NCI-H1436 (cell line): ENCODE data around the gene CALM1.
A peak's percentile ranks its signal among the peaks of the same experiment; 100 is the strongest.
"Not testable (repeated sequence)": the region's sequence is repeated elsewhere in the genome, so short reads cannot be mapped to it uniquely, and the experiment has no call there.

Source experiments
- DNase-seq: peaks from one replicate; lab custom pipeline; 2025; lab: John Stamatoyannopoulos, UW

CALM1 gene

DNA sequence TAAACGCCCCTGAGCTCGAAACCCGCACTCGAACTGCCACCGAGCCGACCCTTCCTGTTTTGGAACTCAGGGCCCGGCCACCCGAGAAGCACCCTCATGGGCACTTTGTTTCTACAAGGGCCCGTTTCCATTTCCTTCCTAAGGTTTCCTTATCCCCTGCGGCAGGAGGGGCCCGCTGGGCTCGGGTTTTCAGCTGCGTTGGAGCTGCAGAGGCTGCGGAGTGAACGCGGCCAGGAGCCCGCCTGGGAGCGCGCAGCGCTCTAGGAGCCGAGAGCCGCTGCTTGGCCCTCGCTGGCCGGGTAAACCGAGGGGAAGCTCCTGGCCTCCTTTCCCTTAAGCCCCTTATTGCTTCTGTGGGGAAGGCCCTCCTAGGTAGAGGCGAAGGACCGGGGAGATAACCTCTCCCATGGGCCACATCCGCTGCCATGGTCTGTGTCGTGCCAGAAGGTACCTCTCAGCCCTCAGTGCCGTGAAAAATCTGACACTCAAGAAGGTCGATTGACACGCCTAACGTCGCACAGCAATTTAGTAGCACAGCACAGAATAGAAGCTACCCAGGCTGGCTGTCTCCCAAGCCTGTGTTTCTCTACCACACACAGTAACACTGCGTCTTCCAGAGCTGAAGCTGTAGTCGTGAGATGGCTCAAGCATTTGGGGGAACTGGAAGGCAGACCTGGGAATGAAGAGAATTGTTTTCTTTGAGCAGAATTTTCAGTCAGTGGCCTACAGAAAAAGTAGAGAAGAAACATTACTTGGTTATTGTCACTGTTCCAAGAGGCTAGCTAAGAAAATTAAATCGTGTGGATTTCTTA is 12.9 kb upstream of the CALM1 start:
- DNase-seq = peak; percentile 52

DNA sequence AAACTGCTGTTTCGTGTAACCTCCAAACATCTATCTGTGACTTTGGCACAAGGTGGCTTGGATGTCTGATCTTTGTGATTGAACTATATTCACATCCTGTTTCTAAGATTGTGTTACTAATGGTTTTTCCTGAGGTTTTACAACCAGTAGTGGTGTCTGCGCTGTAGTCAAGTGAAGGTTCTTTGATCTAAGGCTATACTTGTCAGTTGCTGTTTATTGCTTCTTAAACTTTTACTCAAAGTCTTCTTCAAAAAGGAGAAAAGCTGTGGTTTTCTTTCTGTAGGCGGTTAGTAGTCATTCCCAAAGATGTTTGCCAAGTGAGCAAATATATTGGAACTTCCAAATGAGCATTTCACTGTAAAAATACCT is 12.3 kb upstream of the CALM1 start:
- DNase-seq = no peak

DNA sequence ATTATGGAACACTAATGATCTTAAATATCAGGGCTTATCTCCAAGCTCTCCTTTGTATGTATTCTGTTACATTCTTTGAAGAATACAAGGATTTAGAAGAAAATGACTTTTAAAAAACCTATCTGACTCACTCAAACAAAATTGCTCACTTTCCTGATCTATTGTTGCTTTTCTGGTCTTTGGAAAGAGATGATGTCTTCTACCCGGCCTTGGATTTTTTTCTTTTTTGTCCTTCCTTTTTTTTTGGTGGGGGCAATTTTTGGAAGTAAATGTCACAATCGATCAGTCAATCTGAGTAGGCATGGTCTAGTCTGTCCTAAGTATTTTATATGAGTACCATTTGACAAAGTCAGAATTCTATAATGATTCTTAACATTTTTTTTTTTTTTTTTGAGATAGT is 10.5 kb upstream of the CALM1 start:
- DNase-seq = no peak

DNA sequence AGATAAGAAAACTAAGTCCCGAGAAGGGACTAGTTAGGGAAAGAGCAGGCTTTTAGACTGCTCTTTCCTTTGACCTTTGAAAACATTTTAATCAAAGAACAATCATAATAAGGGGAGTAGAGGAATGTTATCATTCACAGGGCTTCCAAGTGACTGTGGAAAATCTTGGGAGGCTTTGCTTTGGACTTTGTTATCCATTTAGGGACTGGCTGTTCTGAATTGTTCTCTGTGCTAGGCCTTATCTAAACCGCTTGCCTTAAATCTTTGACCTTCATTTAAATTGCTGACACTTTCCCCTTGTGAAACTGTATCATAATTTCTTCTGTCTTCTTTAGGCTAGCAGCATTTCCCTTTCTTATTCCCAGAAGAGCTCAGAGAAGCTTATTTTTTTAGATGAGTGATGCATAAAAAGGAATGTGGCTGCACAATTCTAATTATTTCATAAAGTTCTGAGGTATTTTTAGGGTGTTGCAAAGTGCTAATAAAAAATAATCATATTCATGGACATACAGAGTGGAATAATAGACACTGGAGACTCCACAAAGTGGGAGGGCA is 9.5 kb upstream of the CALM1 start:
- DNase-seq = no peak

DNA sequence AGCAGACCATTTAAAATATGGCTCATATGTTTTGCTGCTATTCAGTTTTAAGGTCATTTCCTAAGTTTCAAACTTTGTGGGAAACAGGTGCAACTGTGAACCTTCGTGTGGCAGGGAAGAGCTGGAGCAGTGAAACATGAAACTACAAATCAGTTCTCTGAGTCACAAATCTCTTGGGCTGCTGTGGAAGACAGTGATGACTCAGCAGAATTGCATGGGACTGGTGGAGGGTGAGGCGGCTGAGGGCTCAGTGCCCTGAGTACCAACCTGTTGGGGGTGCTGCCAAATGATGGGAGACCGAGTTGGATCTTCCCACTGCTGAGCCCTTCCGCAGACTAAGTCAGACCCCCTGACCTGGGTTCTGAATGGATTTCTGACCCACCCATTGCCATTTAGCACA is 8.4 kb upstream of the CALM1 start:
- DNase-seq = no peak

DNA sequence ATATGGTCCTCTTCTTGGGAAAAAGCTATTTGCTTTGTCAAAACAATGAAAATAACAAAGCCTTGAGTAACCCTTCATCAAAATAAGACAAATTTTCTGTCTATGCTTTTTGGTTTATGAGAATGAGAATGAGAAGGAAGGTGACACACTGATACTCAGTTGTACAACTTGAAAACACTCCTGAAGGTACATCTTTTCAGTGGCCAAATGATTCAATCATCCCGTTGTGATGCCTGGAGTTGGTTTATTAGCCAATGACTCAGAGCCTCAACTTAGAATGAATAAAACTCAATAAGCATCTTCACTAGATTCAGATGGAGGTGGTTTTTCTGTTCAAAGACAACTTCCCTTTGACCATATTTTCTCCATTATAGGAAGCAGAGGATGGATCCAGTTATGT is 7.8 kb upstream of the CALM1 start:
- no peak for DNase-seq

DNA sequence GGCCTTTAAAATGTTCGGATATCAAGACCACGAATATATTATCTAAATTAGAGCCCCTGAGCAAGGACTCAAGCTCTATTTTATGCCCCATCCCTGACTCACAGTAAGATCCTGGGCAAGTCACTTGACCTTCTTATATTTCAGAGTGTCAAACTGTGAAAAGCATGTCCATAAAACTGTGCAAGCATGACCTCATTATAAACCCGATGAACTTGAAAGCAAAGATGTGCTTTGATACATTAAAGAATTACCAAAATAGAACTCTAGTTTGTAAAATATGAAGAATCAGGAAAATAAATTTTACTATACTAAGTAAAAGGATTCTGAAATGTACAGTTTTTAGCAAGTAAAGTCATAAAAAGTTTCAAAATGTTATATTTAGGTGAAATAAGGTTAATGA is 2.9 kb upstream of the CALM1 start:
- no peak for DNase-seq

DNA sequence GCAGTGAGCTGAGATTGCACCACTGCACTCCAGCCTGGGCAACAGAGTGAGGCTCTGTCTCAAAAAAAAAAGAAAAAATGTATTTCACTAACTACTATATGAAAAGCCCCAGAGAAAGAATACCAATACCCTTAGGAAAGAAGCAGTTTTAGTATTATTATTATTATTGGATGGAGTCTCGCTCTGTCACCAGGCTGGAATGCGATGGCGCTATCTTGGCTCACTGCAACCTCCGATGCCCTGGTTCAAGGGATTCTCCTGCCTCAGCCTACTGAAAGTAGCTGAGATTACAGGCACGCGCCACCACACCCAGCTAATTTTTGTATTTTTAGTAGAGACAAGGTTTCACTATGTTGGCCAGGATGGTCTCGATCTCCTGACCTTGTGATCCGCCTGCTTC is 2.0 kb upstream of the CALM1 start:
- not testable (repeated sequence) for DNase-seq

DNA sequence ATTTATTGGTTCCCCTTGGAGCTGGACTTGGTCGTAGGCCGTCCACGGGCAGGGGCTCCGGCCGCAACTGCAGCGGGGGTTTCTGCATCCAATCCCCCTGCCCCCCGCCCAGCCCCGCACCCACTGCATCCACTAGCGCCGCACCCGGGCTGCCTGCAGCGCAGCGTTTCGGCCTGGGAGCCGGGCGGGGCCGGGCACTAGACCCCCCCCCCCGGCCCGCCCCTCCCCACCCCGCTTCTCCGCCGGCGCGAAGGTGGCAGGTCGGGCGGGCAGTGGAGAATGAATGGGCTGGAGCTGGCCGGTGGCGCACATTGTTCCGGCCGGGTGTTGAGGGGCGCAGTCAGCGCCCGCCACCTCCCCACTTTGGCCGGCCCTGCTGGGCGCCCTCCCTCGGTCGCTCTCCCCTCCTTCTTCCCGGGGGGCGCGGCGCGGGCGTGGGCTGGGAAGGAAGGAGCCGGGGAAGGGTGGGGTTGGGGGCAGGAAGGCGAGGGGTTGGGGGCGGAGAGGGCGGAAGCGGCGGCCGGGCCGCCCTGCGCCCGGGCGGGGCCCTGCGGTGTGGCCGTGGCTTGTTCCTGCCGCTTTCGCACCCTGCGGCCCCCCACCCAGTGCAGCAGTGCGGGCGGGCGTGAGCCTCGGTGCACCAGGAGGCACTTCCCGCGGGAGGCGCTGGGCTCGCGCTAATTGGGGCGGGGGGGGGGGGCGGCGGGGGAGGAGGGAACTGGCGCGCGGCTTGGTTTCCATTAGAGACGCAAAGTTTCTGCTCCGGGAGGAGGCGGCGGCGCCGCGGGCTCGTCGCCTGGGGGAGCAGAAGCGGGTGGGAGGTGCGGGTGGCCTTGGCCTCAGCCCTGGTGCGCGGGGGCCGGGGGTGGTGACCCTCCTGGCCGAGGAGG is 841 bp downstream of the CALM1 start:
- peak; percentile 30 for DNase-seq

DNA sequence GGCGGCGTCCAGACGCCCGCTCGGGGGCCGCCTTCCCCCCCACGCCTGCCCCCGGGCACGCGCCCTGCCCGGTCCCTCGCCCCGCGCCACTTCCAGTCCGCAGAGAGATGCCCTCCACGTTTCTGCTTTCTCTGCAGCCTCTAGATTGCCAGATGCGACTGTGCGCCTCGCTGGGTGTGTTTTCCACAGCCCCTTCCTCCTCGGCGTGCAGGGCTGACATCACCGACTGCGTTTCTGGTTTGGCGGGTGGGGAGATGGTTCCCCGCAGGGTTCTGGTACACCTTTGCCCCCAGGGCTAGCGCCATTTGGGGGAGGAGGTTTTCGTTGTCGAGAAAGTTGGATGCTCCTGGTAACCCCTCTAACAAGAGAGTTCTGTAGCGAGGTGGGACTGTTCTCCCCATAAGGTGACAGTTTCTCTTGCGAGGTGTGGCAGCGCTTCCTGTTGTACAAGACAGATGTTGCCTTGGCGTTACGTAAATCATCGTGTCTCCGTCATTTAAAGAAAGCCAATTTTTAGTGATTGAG is 1.5 kb downstream of the CALM1 start:
- peak; percentile 23 for DNase-seq

DNA sequence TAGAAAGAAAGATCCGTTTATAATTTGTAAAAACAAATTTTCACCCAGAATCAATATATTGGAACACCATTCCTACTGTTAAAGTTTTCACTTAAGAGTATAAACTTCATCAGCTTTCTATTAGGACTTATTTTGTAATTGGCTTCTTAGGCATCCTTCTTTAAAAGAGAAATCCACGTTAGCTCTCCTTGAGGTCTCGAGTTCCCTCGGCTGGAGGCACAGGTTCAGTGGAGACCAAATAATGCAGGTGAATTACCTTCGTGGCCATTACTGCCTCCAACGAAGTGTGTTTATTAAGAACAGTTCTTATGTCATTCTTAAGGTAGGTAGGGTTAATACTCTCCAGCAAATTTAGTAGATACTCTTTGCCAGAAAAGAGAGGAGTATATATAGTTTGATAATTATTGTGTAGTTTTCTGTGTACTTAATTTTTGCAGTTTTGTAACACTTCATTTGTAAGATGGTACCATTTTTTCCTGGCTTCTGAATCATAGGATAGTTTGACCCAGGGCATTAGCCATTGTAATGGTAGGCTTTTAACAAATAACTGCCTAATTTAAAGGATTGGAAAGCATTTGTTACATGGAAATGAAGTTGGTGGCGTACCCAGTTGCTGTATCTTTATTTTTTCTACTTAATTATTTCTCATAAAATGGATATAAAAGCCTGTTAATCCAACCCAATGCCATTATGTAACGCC is 2.2 kb downstream of the CALM1 start:
- DNase-seq = no peak

DNA sequence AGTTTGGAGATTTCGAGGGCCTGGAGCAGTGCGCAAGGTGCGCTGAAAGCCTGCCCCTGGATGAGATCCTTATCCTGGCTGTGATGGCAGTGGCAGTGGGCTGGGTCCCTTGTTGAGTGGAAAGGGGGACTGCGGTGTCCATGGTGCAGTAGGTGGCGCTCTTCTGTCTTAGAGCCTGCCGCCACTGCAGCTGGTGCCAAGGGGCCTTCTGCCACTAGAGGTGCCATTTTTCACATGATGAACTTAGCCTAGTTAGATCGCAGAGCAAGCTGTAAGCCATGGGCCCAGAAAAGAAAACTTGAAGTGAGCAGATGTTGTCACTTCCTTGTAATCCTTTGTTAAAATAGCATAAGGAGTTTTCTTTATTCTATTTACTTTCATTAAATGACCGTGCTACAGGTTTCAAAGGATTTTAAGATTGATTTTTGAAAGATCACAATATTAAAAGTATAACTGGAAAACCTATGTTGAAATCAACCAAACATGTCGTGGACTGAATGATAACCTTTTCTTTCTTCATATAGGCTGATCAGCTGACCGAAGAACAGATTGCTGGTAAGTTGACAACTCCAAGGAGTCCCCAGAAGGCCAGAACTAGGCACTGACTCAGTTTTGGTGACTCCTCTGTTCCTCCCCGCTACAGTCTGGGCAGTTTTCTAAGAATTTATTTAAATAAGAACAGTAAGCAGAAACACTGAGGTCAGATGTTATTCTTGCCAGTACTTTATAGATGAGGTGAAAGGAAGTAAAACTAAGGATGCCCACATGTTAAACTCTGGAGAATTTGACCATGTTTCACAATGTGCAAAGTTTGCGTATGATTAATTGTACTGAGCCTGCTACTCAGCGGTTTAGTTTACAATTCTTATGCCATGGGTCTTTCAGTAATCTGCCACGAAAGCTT is 3.0 kb downstream of the CALM1 start:
- peak; percentile 91 for DNase-seq

DNA sequence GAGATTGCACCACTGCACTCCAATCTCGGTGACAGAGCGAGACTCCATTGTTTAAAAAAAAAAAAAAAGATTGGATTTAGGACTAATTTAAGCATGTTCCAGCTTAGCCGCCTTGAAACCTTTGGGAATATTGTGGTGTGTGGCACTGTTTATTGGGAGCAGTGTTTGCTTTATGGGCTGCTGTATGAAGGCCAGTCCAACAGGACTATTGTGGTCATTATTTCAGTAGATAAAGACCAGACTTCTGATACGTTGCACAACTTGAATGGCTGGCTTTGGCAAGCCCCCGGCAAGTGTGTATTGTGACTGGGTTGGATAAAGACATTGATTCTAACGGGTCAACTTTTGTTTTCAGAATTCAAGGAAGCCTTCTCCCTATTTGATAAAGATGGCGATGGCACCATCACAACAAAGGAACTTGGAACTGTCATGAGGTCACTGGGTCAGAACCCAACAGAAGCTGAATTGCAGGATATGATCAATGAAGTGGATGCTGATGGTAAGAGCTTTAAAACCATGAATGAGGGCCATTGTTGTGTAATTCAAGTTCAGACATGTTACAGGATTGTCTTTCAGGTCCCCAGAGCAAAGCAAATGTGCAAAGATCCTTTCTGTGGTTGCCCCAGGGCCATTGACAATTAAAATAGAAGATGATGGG is 4.2 kb downstream of the CALM1 start:
- no peak for DNase-seq

DNA sequence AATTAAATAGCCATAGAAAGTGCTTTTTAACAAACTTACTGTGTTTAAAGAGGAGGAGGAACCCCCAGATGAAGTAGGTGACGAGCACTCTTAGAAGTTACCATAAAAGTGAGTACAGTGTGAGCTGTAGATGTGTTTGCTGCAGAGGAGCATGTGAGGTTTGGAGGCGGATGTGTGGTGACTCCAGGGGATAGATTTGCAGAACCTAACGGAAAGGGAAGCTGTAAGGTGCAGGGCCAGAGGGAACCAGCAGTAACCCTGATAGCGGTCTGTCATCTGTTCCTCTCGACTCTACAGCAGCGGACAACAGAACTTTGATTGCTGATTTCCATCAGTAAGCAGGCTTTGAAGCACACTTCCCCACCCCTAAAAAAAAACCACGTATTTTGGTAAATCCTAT is 5.2 kb downstream of the CALM1 start:
- no peak for DNase-seq

DNA sequence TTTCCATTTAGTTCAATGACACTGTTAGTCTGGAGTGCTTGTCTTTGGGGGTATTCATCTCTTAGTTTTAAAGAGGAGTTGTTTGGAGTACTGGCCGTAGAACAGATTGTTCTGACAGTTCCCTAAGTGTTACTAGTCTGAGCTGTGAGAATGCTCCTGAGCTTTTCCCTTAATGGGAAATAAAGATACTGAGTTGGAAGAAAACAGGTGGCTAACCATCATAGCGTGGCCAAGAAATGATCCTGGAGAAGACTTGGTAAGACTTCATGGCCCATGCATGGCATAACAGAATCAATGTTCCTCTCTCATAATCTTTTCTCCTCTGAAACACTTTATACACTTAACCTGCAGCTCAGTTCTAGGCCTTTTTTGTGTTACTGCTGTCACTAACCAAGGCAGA is 6.2 kb downstream of the CALM1 start:
- no peak for DNase-seq

DNA sequence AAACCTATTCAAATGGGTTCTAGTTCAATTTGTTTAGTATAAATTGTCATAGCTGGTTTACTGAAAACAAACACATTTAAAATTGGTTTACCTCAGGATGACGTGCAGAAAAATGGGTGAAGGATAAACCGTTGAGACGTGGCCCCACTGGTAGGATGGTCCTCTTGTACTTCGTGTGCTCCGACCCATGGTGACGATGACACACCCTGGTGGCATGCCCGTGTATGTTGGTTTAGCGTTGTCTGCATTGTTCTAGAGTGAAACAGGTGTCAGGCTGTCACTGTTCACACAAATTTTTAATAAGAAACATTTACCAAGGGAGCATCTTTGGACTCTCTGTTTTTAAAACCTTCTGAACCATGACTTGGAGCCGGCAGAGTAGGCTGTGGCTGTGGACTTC is 8.3 kb downstream of the CALM1 start:
- DNase-seq = no peak

DNA sequence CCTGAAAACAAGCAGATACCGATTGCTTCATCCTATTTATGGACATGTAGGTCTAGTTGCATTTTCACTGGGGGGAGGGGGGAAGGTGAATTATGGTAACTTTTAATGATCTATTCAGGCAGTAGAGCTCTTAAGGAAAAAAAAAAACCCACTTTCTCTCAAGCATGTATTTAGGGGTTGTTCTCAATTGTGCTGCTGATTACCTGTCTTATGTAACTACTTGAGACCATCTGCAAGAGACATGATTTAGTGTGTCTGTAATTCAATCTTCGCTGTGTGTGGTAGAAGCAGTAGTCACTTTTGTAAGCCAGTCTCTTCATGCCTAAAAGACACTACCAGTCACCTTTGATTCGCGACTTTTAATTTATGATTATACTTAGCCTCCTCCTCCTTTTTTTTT is 8.9 kb downstream of the CALM1 start:
- peak; percentile 91 for DNase-seq

DNA sequence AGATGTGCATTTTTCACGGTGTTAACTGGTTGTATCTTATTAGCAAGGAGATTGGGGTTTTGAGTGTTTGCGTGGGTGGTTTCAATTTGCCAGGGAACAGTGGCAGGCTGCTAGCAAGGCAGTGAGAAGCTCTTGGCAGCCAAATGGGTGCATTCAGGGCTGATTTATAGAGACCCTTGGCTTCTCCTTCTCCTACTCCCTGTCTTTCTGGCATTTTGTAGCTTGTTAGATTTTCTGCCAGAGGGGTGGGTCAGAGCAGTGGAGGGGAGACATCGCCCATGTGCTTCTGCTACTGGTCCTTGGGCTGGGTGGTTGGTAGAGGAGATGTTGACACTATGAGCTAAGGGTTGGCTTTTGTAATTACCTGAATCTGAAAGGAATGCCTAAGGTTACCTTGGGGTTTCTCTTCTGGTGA is 9.6 kb downstream of the CALM1 start:
- DNase-seq = no peak

DNA sequence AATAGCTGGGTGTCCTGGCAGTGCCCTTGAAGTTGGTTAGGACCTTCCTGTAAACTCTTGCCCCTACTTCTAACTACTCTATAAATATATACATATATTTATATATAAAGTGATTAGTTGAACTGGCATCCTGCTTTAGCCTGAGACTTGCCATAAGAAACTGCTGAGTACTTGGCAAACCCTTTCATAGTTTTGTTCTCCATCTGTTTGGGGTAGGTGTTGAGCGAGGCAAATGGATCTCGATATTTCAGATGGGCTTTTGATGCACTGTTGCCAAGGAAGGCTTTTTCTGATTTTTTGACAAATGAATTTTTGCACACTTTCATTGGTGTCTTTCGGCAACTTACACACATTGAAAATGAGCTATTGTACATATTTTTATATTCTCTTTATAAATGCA is 10.4 kb downstream of the CALM1 start:
- DNase-seq = no peak

DNA sequence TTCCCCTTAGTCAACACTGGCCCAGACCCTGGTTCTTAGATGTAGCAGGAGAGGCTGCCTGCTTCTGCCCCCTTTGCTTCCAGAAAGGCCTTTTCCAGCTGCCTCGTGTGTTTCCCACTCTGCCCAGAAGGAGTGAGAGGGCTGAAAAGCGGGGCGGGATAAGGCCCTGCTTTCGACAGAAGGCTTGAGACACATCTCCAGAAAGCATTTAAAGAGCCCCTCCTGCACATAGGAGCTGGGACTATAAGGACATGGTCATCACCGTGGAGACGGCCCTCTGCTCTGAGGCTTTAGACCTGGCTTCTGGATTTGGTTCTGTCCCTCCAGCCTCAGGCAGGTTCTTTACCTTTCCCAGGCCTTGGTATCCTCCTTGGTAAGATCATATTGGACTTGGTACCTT is 11.9 kb downstream of the CALM1 start:
- DNase-seq = no peak
